ENCODE data around the gene POLR2L. TPM values are rescaled to one million over a fixed set of nuclear protein-coding genes. Genes with fewer than 3 reads are reported as not detected.

The POLR2L gene
- total RNA-seq, 6 donors from 2014 or later, result 34.1 to 168 (median 102) TPM

GRCh38 chr11:797296-798092, 44.8 kb downstream of the POLR2L start:
- Histone ChIP-seq H3K36me3 (peaks cover 0 to 35% (median 19%) of the 10 kb centered on the region in 4 donors), H3K4me1 (peaks cover 26 to 46% (median 29%) of the 10 kb centered on the region in 4 donors), H3K27ac (peak overlapping the region; percentile 80 to 91 (median 88)), H3K4me3 (peak overlapping the region; percentile 78 to 84 (median 80)), H3K27me3 (no peaks in the 10 kb centered on the region), H3K9me3 (no peaks in the 10 kb centered on the region)
- DNase-seq, result peak; percentile 79 to 95
- WGBS, 2 donors, result 0 to 1% methylated on average over 17 to 31 of the region's 57 CpGs
- peak in 1 of 2 donors; percentile 18 for TF ChIP-seq POLR2AphosphoS5 (IDR thresholded peaks at IDR 0.05)
- no peak for TF ChIP-seq EP300 (IDR thresholded peaks at IDR 0.05)
- peak; percentile 41 to 72 for ATAC-seq (ENCODE audit: low FRiP score in 2 of 2)

- TF ChIP-seq POLR2A (IDR thresholded peaks at IDR 0.05) (no peak), POLR2AphosphoS5 (IDR thresholded peaks at IDR 0.05) (no peak), EP300 (IDR thresholded peaks at IDR 0.05) (no peak), CTCF (IDR thresholded peaks at IDR 0.05) (no peak)
- no peaks in the 10 kb centered on the region for H3K27me3 ChIP-seq
- peak overlapping the region; percentile 78 to 84 (median 80) for H3K4me3 ChIP-seq
- peaks cover 26 to 46% (median 29%) of the 10 kb centered on the region in 4 donors for H3K4me1 ChIP-seq
- ATAC-seq (ENCODE audit: low FRiP score in 2 of 2) (no peak), DNase-seq (peak in 1 of 2 donors; percentile 59)
- peaks cover 0 to 35% (median 20%) of the 10 kb centered on the region in 4 donors for H3K36me3 ChIP-seq
- H3K9me3 ChIP-seq, result no peaks in the 10 kb centered on the region
- H3K27ac ChIP-seq, result peak overlapping the region; percentile 80 to 91 (median 88)
- 24 to 27% methylated on average over 5 to 9 of the region's 18 CpGs for WGBS, 2 donors
Observed at GRCh38 chr11:796565-797295, 45.6 kb downstream of the POLR2L start.

GRCh38 chr11:795634-796564, 46.4 kb downstream of the POLR2L start:
- peak; percentile 78 to 87 for ATAC-seq (ENCODE audit: low FRiP score in 2 of 2)
- H3K4me1 ChIP-seq, result peaks cover 26 to 46% (median 29%) of the 10 kb centered on the region in 4 donors
- H3K27me3 ChIP-seq, result no peaks in the 10 kb centered on the region
- no peak for TF ChIP-seq CTCF (IDR thresholded peaks at IDR 0.05)
- peak in 1 of 4 donors; percentile 65 for TF ChIP-seq POLR2A (IDR thresholded peaks at IDR 0.05)
- TF ChIP-seq POLR2AphosphoS5 (IDR thresholded peaks at IDR 0.05), result peak; percentile 22 to 72
- H3K36me3 ChIP-seq, result peaks cover 3 to 36% (median 24%) of the 10 kb centered on the region in 4 donors
- WGBS, 2 donors, result 0 to 2% methylated on average over 5 to 15 of the region's 26 CpGs
- peak; percentile 86 to 89 for DNase-seq
- no peaks in the 10 kb centered on the region for H3K9me3 ChIP-seq
- peak overlapping the region; percentile 80 to 91 (median 88) for H3K27ac ChIP-seq
- H3K4me3 ChIP-seq, result peak overlapping the region; percentile 56 to 84 (median 80)

- Histone ChIP-seq H3K4me1 (peaks cover 26 to 48% (median 29%) of the 10 kb centered on the region in 4 donors), H3K27ac (peak overlapping the region; percentile 80 to 91 (median 88)), H3K36me3 (peaks cover 3 to 32% (median 21%) of the 10 kb centered on the region in 4 donors), H3K9me3 (no peaks in the 10 kb centered on the region), H3K27me3 (peaks cover 0 to 3% (median under 1%) of the 10 kb centered on the region in 4 donors), H3K4me3 (peak overlapping the region; percentile 56 to 84 (median 80))
- 51 to 64% methylated on average over 19 to 36 of the region's 38 CpGs for WGBS, 2 donors
- TF ChIP-seq CTCF (IDR thresholded peaks at IDR 0.05), result no peak
- TF ChIP-seq POLR2AphosphoS5 (IDR thresholded peaks at IDR 0.05), result no peak
- TF ChIP-seq EP300 (IDR thresholded peaks at IDR 0.05), result no peak
- no peak for TF ChIP-seq POLR2A (IDR thresholded peaks at IDR 0.05)
- ATAC-seq (ENCODE audit: low FRiP score in 2 of 2) (no peak), DNase-seq (peak; percentile 71 to 86)
Observed at GRCh38 chr11:794766-795633, 47.3 kb downstream of the POLR2L start.
